ENCODE measurements around the gene PKDCC.

DNA sequence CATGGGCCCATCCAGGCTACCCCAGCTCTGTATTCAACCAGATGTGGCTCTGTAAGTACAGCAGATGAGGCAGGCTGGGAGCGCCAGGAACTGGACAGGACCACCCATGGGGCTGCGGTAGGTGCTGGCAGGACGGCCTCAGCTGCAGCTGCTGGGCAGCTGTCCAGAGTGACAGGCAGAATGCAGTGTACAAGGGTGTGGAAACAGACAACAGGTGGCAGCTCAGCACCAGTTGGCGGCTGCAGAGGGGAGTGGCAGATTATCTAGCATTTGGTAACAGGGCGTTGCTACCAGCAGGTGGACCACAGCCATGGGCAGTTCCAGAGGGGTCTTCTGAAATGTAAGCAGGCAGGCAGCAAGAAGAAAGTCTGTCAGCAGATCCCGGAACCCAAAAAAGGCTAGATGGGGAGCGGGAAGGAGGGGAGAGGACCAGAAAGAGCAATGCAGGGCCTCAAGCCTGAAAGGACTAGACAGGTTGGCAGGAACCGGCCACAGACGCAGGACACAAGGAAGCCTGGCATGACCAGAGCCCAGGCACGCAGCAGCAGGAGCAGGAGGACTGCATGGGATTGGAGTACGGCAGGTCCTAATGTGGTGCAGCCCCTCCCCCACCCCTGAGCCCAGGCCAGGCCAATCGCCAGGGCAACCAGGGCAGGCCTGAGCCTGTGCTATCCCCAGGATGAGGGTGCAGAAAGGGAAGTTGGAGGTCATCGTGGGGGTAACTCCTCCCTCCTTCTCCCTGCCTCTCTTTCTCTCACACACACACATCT is 24.7 kb downstream of the PKDCC start:
- TF ChIP-seq, protein P1, sequence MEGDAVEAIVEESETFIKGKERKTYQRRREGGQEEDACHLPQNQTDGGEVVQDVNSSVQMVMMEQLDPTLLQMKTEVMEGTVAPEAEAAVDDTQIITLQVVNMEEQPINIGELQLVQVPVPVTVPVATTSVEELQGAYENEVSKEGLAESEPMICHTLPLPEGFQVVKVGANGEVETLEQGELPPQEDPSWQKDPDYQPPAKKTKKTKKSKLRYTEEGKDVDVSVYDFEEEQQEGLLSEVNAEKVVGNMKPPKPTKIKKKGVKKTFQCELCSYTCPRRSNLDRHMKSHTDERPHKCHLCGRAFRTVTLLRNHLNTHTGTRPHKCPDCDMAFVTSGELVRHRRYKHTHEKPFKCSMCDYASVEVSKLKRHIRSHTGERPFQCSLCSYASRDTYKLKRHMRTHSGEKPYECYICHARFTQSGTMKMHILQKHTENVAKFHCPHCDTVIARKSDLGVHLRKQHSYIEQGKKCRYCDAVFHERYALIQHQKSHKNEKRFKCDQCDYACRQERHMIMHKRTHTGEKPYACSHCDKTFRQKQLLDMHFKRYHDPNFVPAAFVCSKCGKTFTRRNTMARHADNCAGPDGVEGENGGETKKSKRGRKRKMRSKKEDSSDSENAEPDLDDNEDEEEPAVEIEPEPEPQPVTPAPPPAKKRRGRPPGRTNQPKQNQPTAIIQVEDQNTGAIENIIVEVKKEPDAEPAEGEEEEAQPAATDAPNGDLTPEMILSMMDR (IDR thresholded peaks at IDR 0.05; ENCODE audit: poor library complexity): no peak
- TF ChIP-seq EZH2 (IDR thresholded peaks at IDR 0.05; ENCODE audit: borderline replicate concordance) (no peak), EZH2phosphoT487 (IDR thresholded peaks at IDR 0.05; ENCODE audit: low read depth, severe bottlenecking, unreplicated experiment) (no peak)
